ENCODE measurements around the gene POLR1C.

The POLR1C gene

DNA sequence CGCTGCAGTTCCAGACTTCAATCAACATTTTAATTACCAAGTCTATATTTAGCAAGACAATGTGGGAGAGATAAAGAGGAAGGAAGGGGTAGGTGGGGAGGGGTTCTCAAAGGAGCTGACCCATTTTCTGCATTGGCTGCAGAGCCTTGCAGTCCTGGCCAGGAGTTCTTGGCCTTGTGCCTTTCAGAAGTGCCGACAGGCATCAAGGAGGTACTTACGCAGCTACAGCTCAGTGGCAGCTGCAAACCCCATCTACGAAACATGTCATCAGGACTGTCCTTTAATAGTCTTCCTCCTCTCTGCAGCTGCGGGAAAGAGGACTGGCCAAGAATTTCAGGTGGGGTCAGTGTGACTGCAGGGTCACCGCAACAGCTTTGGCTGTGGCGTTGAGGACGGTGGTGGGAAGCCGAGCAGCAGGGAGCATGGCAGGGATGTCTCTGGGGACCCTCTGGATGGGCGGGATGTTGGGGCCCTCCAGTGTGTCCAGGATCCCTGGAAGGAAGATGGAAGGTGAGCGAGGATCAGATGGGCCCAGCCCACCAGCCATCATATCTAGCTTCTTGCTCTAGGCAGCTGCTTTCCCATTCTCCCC is 5.0 kb upstream of the POLR1C start:
- TF ChIP-seq, protein P1, sequence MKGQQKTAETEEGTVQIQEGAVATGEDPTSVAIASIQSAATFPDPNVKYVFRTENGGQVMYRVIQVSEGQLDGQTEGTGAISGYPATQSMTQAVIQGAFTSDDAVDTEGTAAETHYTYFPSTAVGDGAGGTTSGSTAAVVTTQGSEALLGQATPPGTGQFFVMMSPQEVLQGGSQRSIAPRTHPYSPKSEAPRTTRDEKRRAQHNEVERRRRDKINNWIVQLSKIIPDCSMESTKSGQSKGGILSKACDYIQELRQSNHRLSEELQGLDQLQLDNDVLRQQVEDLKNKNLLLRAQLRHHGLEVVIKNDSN (IDR thresholded peaks at IDR 0.05) = no peak
- TF ChIP-seq FOXM1 (IDR thresholded peaks at IDR 0.05; ENCODE audit: borderline replicate concordance, low read depth) (no peak), TCF12 (IDR thresholded peaks at IDR 0.05; ENCODE audit: low read depth) (no peak), RAD21 (IDR thresholded peaks at IDR 0.05; ENCODE audit: low read depth) (no peak), CEBPB (IDR thresholded peaks at IDR 0.05) (no peak), NFIC (IDR thresholded peaks at IDR 0.05) (no peak), YY1 (IDR thresholded peaks at IDR 0.05; ENCODE audit: low read depth) (no peak), TEAD4 (IDR thresholded peaks at IDR 0.05) (no peak), ZBTB7A (IDR thresholded peaks at IDR 0.05; ENCODE audit: low read depth) (no peak), CREB1 (IDR thresholded peaks at IDR 0.05; ENCODE audit: low read depth) (no peak), EP300 (IDR thresholded peaks at IDR 0.05; ENCODE audit: borderline replicate concordance) (no peak), EGR1 (IDR thresholded peaks at IDR 0.05) (no peak), TAF1 (IDR thresholded peaks at IDR 0.05; ENCODE audit: low read depth) (no peak)
- TF ChIP-seq, protein P2, sequence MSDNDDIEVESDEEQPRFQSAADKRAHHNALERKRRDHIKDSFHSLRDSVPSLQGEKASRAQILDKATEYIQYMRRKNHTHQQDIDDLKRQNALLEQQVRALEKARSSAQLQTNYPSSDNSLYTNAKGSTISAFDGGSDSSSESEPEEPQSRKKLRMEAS (IDR thresholded peaks at IDR 0.05) = no peak
- TF ChIP-seq, protein P3, sequence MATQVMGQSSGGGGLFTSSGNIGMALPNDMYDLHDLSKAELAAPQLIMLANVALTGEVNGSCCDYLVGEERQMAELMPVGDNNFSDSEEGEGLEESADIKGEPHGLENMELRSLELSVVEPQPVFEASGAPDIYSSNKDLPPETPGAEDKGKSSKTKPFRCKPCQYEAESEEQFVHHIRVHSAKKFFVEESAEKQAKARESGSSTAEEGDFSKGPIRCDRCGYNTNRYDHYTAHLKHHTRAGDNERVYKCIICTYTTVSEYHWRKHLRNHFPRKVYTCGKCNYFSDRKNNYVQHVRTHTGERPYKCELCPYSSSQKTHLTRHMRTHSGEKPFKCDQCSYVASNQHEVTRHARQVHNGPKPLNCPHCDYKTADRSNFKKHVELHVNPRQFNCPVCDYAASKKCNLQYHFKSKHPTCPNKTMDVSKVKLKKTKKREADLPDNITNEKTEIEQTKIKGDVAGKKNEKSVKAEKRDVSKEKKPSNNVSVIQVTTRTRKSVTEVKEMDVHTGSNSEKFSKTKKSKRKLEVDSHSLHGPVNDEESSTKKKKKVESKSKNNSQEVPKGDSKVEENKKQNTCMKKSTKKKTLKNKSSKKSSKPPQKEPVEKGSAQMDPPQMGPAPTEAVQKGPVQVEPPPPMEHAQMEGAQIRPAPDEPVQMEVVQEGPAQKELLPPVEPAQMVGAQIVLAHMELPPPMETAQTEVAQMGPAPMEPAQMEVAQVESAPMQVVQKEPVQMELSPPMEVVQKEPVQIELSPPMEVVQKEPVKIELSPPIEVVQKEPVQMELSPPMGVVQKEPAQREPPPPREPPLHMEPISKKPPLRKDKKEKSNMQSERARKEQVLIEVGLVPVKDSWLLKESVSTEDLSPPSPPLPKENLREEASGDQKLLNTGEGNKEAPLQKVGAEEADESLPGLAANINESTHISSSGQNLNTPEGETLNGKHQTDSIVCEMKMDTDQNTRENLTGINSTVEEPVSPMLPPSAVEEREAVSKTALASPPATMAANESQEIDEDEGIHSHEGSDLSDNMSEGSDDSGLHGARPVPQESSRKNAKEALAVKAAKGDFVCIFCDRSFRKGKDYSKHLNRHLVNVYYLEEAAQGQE (IDR thresholded peaks at IDR 0.05; ENCODE audit: low read depth) = no peak

DNA sequence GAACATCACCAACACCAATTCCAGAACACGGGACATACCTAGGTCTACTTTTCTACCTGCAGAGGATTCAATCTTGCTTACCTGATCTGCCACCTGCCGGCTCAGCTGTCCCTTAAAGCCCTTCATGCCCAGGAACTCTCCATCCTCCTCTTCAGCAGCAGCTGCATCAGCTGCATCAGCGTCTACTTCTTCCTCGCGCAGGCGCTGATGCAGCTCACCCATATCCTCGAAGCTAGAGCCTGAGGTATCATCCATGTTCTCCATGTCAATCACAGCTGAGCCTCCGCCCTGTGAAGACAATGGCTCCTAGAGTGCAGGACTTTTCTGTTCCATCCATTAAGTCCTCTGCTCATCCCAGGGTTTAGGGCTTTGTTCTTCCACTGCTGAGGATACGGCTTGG is 1.1 kb upstream of the POLR1C start:
- TF ChIP-seq EP300 (IDR thresholded peaks at IDR 0.05; ENCODE audit: borderline replicate concordance) (no peak), NFIC (IDR thresholded peaks at IDR 0.05) (no peak), YY1 (IDR thresholded peaks at IDR 0.05; ENCODE audit: low read depth) (no peak), ZBTB7A (IDR thresholded peaks at IDR 0.05; ENCODE audit: low read depth) (no peak), TEAD4 (IDR thresholded peaks at IDR 0.05) (no peak), RAD21 (IDR thresholded peaks at IDR 0.05; ENCODE audit: low read depth) (no peak), CEBPB (IDR thresholded peaks at IDR 0.05) (no peak), FOXM1 (IDR thresholded peaks at IDR 0.05; ENCODE audit: borderline replicate concordance, low read depth) (no peak), TCF12 (IDR thresholded peaks at IDR 0.05; ENCODE audit: low read depth) (no peak), CREB1 (IDR thresholded peaks at IDR 0.05; ENCODE audit: low read depth) (no peak), TAF1 (IDR thresholded peaks at IDR 0.05; ENCODE audit: low read depth) (no peak), EGR1 (IDR thresholded peaks at IDR 0.05) (no peak)
- TF ChIP-seq, protein P2 (IDR thresholded peaks at IDR 0.05) = no peak
- TF ChIP-seq, protein P3 (IDR thresholded peaks at IDR 0.05; ENCODE audit: low read depth) = no peak
- TF ChIP-seq, protein P1 (IDR thresholded peaks at IDR 0.05) = no peak

DNA sequence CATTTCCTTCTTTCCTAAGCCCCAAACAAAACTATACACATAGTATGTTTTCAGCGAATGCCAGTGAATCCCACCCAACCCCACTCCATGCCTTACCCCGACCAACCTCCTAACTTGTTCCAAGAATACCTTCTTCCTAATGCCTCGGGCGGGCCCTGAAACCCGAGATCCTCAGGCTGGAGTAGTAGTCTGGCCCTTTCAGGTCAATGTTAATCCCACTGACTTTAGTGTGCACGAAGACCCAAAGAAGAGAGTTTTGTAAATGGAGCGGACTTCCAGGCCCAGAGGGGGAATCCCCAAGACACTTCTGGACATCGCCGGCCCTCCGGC is 557 bp upstream of the POLR1C start:
- TF ChIP-seq YY1 (IDR thresholded peaks at IDR 0.05; ENCODE audit: low read depth) (no peak), NFIC (IDR thresholded peaks at IDR 0.05) (no peak), FOXM1 (IDR thresholded peaks at IDR 0.05; ENCODE audit: borderline replicate concordance, low read depth) (no peak), EGR1 (IDR thresholded peaks at IDR 0.05) (no peak), TEAD4 (IDR thresholded peaks at IDR 0.05) (no peak), RAD21 (IDR thresholded peaks at IDR 0.05; ENCODE audit: low read depth) (no peak)
- TF ChIP-seq, protein P1 (IDR thresholded peaks at IDR 0.05) = no peak
- TF ChIP-seq, protein P3 (IDR thresholded peaks at IDR 0.05; ENCODE audit: low read depth) = no peak
- TF ChIP-seq, protein P2 (IDR thresholded peaks at IDR 0.05) = no peak

All from Ishikawa (cell line).